Upper lobe of right lung (tissue), 1 donor: Measurements from ENCODE around the gene SYNE1. TPM values are rescaled to one million over a fixed set of nuclear protein-coding genes. Genes with fewer than 3 reads are reported as not detected.
A peak's percentile ranks its signal among the peaks of the same experiment; 100 is the strongest.

Source experiments
- ATAC-seq: fragments of 200-7000 bp; cut with Tn5 transposase; one replicate; pipeline ENCODE4 v1.9.1; 2020; ENCODE audit warnings: mild to moderate bottlenecking, moderate library complexity
- DNase-seq: peaks from one replicate; pipeline ENCODE4 v3.0.0-alpha.2; 2020
- H3K27ac ChIP-seq: fragments of 200-600 bp; one replicate; pipeline ENCODE4 v1.8.0; 2022
- H3K27me3 ChIP-seq: fragments of 200-600 bp; one replicate; pipeline ENCODE4 v1.8.0; 2022; ENCODE audit warnings: mild to moderate bottlenecking
- H3K36me3 ChIP-seq: fragments of 200-600 bp; one replicate; pipeline ENCODE4 v1.8.0; 2022
- H3K4me1 ChIP-seq: fragments of 200-600 bp; one replicate; pipeline ENCODE4 v1.8.0; 2022
- H3K4me3 ChIP-seq: fragments of 200-600 bp; one replicate; pipeline ENCODE4 v1.8.0; 2022; ENCODE audit warnings: mild to moderate bottlenecking
- H3K9me3 ChIP-seq: fragments of 200-600 bp; one replicate; pipeline ENCODE4 v1.8.0; 2022
- CTCF ChIP-seq: fragments of 200-600 bp; IDR thresholded peaks from one replicate; pipeline ENCODE4 v1.8.0; 2022; ENCODE audit warnings: antibody characterized with exemption
- intact Hi-C: fragments of 100-400 bp; cut with DNase I; formaldehyde crosslinking; loops from one replicate; pipeline ENCODE4 v1.11.0; 2022
- total RNA-seq: library from RNA; stranded (reverse); fragmentation: NEBNext Ultra II Directional; extraction: Animal tissue kit (Norgen Biotek cat#: 25700); gene quantifications from one replicate; pipeline ENCODE4 v1.2.1, GENCODE V29; 2021
- donor health status: DM: no; HTN: yes; CAD: no; lungs with severe emphysema.

The SYNE1 gene
- total RNA-seq, 1 donor from 2014 or later: 168 TPM

- Histone ChIP-seq H3K27ac (no peak overlapping the region), H3K9me3 (no peaks in the 10 kb centered on the region), H3K36me3 (no peaks in the 10 kb centered on the region), H3K4me1 (peaks cover 2% of the 10 kb centered on the region), H3K4me3 (no peak overlapping the region), H3K27me3 (no peaks in the 10 kb centered on the region)
- DNase-seq: no peak
- intact Hi-C loops: no loop called here
- ATAC-seq: no peak
- TF ChIP-seq CTCF: no peak
These were observed 232.1 kb downstream of the SYNE1 start for GRCh38 chr6:152404936-152405595.

GRCh38 chr6:152404086-152404857, 232.9 kb downstream of the SYNE1 start:
- H3K4me1 ChIP-seq: peaks cover 7% of the 10 kb centered on the region
- no peak overlapping the region for H3K27ac ChIP-seq
- DNase-seq (no peak), ATAC-seq (no peak)
- no peaks in the 10 kb centered on the region for H3K9me3 ChIP-seq
- no peak for TF ChIP-seq CTCF
- no peaks in the 10 kb centered on the region for H3K27me3 ChIP-seq
- no peaks in the 10 kb centered on the region for H3K36me3 ChIP-seq
- intact Hi-C loops: no loop called here
- no peak overlapping the region for H3K4me3 ChIP-seq

- TF ChIP-seq CTCF: no peak
- no peaks in the 10 kb centered on the region for H3K27me3 ChIP-seq
- ATAC-seq (no peak), DNase-seq (no peak)
- H3K4me3 ChIP-seq: no peak overlapping the region
- H3K4me1 ChIP-seq: peaks cover 16% of the 10 kb centered on the region
- no peaks in the 10 kb centered on the region for H3K36me3 ChIP-seq
- H3K9me3 ChIP-seq: no peaks in the 10 kb centered on the region
- no peak overlapping the region for H3K27ac ChIP-seq
- intact Hi-C loops: no loop called here
These were observed 234.4 kb downstream of the SYNE1 start for GRCh38 chr6:152402791-152403190.

- peak; percentile 62 for ATAC-seq
- no peaks in the 10 kb centered on the region for H3K9me3 ChIP-seq
- no peaks in the 10 kb centered on the region for H3K27me3 ChIP-seq
- TF ChIP-seq CTCF: no peak
- H3K27ac ChIP-seq: no peak overlapping the region
- peaks cover 16% of the 10 kb centered on the region for H3K4me1 ChIP-seq
- H3K4me3 ChIP-seq: no peak overlapping the region
- H3K36me3 ChIP-seq: no peaks in the 10 kb centered on the region
- intact Hi-C loops: no loop called here
- DNase-seq: no peak
These were observed 235.2 kb downstream of the SYNE1 start for GRCh38 chr6:152401978-152402377.

GRCh38 chr6:152399399-152399798, 237.8 kb downstream of the SYNE1 start:
- no peaks in the 10 kb centered on the region for H3K27me3 ChIP-seq
- peak overlapping the region; percentile 56 for H3K27ac ChIP-seq
- no peaks in the 10 kb centered on the region for H3K9me3 ChIP-seq
- no peak overlapping the region for H3K4me3 ChIP-seq
- H3K4me1 ChIP-seq: peaks cover 16% of the 10 kb centered on the region
- intact Hi-C loops: no loop called here
- DNase-seq: peak; percentile 72
- no peaks in the 10 kb centered on the region for H3K36me3 ChIP-seq
- no peak for TF ChIP-seq CTCF
- ATAC-seq: peak; percentile 80
